ENCODE data around the gene BCAS3. TPM values are rescaled to one million over a fixed set of nuclear protein-coding genes. Genes with fewer than 3 reads are reported as not detected.

The BCAS3 gene
- total RNA-seq, 1 donor from 2014 or later: 75.9 TPM

- H3K27ac ChIP-seq: no peak overlapping the region
- no peak for TF ChIP-seq CTCF (IDR thresholded peaks at IDR 0.05)
- H3K9me3 ChIP-seq: no peaks in the 10 kb centered on the region
- peaks cover 3 to 12% of the 10 kb centered on the region in 2 donors for H3K36me3 ChIP-seq
- no peaks in the 10 kb centered on the region for H3K27me3 ChIP-seq
- DNase-seq (ENCODE audit: low spot score in 2 of 2): no peak
- no peaks in the 10 kb centered on the region for H3K4me1 ChIP-seq
- intact Hi-C loops (cut with DNase I): no loop called here
- H3K4me3 ChIP-seq: no peak overlapping the region
These were observed 36.0 kb downstream of the BCAS3 start for GRCh38 chr17:60713608-60714007.

DNA sequence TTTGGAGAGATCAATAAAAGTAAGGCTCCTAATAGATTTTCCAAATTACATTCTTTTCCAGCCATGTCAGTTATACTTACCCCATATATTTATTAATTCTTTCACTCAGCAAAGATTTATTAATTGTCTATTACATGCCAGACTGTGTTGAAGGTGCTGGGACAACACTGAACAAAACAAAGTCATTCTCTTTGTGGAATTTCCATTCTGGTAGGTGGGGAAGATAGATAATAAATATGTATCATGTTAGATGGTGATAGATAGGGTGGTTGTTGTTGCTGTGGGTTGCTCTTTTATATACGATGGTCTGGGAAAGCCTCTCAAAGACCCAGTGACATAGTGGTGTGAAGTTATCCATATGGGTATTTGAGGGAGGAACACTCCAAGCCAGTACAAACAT, 39.1 kb downstream of the BCAS3 start:
- Histone ChIP-seq H3K4me1 (peaks cover 0 to 3% of the 10 kb centered on the region in 2 donors), H3K27me3 (no peaks in the 10 kb centered on the region), H3K9me3 (no peaks in the 10 kb centered on the region), H3K27ac (no peak overlapping the region), H3K36me3 (no peaks in the 10 kb centered on the region), H3K4me3 (no peak overlapping the region)
- intact Hi-C loops (cut with DNase I): no loop called here
- DNase-seq (ENCODE audit: low spot score in 2 of 2): no peak
- no peak for TF ChIP-seq CTCF (IDR thresholded peaks at IDR 0.05)

- no peaks in the 10 kb centered on the region for H3K9me3 ChIP-seq
- H3K4me1 ChIP-seq: peaks cover 0 to 3% of the 10 kb centered on the region in 2 donors
- no peaks in the 10 kb centered on the region for H3K36me3 ChIP-seq
- intact Hi-C loops (cut with DNase I): no loop called here
- no peaks in the 10 kb centered on the region for H3K27me3 ChIP-seq
- TF ChIP-seq CTCF (IDR thresholded peaks at IDR 0.05): no peak
- no peak overlapping the region for H3K4me3 ChIP-seq
- no peak for DNase-seq (ENCODE audit: low spot score in 2 of 2)
- no peak overlapping the region for H3K27ac ChIP-seq
These were observed 40.2 kb downstream of the BCAS3 start for GRCh38 chr17:60717814-60718213.

GRCh38 chr17:60720763-60721531, 43.3 kb downstream of the BCAS3 start:
- H3K36me3 ChIP-seq: no peaks in the 10 kb centered on the region
- intact Hi-C loops (cut with DNase I): loop anchor here (2.0 to 5.0 kb wide), 3 partner anchors 276 to 692 kb away; no protein-coding TSS in a partner anchor

GRCh38 chr17:60724647-60725046, 47.0 kb downstream of the BCAS3 start:
- no peak for TF ChIP-seq CTCF (IDR thresholded peaks at IDR 0.05)
- Histone ChIP-seq H3K36me3 (no peaks in the 10 kb centered on the region), H3K27ac (no peak overlapping the region), H3K4me1 (peaks cover 0 to 3% of the 10 kb centered on the region in 2 donors), H3K9me3 (no peaks in the 10 kb centered on the region), H3K27me3 (no peaks in the 10 kb centered on the region), H3K4me3 (no peak overlapping the region)
- intact Hi-C loops (cut with DNase I): loop anchor here (5.0 kb wide), 2 partner anchors 273 to 668 kb away; no protein-coding TSS in a partner anchor
- DNase-seq (ENCODE audit: low spot score in 2 of 2): no peak

More at GRCh38 chr17:60720763-60721531, 43.3 kb downstream of the BCAS3 start:
- DNase-seq (ENCODE audit: low spot score in 2 of 2): no peak
- Histone ChIP-seq H3K27me3 (no peaks in the 10 kb centered on the region), H3K27ac (no peak overlapping the region), H3K4me1 (peaks cover 0 to 3% of the 10 kb centered on the region in 2 donors), H3K9me3 (no peaks in the 10 kb centered on the region), H3K4me3 (no peak overlapping the region)
- peak; percentile 76 to 88 (median 87) for TF ChIP-seq CTCF (IDR thresholded peaks at IDR 0.05)
